NB4 (cell line): ENCODE data around the gene CORIN.

ENCODE experiments used
- DNase-seq: peaks from one replicate; pipeline ENCODE4 v3.0.0; 2010; ENCODE audit warnings: low read depth
- H3K4me3 ChIP-seq: one replicate; pipeline ENCODE4 v1.5.1; 2011; ENCODE audit warnings: mild to moderate bottlenecking, low read depth, low read length, moderate library complexity
- MYC ChIP-seq: IDR thresholded peaks from 2 replicates; pipeline ENCODE4 v1.6.1; 2011; ENCODE audit warnings: low read depth, low read length
- POLR2A ChIP-seq: IDR thresholded peaks from 2 replicates; pipeline ENCODE4 v1.6.1; 2011; ENCODE audit warnings: mild to moderate bottlenecking; ENCODE audit not compliant: insufficient read length; ENCODE audit errors: extremely low read depth
- TF ChIP-seq, protein P1 (sequence below): IDR thresholded peaks from one replicate; pipeline ENCODE4 v1.5.1; 2012; ENCODE audit warnings: low read depth, low read length
- TF ChIP-seq, protein P2 (sequence below): IDR thresholded peaks from 2 replicates; pipeline ENCODE4 v1.6.1; 2011; ENCODE audit warnings: low read depth, low read length

Gene CORIN

DNA sequence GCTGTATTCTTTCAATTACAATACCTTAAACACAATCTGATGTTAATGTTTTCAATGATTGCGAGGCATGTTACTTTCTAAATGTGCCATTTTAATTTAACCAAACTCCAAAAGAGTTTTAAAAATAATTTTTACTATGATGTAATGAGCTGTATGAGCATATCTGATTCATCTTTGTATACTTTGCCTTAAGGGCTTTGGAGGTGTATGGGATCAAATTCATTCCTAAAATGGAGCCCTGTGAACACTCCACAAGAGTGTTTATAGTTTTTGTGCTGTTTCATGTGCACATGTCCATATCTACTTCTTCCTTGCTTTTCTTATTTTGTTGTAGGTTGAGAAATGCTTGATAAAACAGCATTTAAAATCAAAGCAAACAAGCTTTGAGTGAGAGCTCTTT is 270.4 kb downstream of the CORIN start:
- no peak for DNase-seq
- H3K4me3 ChIP-seq: no peak overlapping the region
- TF ChIP-seq, protein P1, sequence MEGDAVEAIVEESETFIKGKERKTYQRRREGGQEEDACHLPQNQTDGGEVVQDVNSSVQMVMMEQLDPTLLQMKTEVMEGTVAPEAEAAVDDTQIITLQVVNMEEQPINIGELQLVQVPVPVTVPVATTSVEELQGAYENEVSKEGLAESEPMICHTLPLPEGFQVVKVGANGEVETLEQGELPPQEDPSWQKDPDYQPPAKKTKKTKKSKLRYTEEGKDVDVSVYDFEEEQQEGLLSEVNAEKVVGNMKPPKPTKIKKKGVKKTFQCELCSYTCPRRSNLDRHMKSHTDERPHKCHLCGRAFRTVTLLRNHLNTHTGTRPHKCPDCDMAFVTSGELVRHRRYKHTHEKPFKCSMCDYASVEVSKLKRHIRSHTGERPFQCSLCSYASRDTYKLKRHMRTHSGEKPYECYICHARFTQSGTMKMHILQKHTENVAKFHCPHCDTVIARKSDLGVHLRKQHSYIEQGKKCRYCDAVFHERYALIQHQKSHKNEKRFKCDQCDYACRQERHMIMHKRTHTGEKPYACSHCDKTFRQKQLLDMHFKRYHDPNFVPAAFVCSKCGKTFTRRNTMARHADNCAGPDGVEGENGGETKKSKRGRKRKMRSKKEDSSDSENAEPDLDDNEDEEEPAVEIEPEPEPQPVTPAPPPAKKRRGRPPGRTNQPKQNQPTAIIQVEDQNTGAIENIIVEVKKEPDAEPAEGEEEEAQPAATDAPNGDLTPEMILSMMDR: no peak
- TF ChIP-seq POLR2A: no peak
- TF ChIP-seq MYC: no peak

DNA sequence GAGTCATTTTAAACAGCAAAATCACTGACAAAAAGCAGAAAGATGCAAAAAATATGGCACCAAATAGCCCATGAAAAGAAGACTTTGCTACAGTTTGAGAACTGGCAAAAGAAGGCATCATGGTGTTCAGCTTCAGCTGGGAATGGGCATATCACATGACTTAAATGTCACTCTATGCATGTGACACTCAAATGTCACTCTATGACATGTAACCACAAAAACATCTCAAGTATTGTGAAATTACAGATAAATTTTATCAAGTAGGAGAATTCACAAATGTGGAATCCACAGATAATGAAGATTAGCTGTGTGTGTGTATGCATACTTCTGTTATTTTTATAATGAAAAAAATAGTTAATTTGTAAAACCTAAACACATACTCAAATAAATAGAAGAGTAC is 270.9 kb downstream of the CORIN start:
- no peak for DNase-seq
- TF ChIP-seq, protein P2, sequence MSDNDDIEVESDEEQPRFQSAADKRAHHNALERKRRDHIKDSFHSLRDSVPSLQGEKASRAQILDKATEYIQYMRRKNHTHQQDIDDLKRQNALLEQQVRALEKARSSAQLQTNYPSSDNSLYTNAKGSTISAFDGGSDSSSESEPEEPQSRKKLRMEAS: no peak
- no peak for TF ChIP-seq MYC
- TF ChIP-seq, protein P1: no peak
- TF ChIP-seq POLR2A: no peak
- no peak overlapping the region for H3K4me3 ChIP-seq

DNA sequence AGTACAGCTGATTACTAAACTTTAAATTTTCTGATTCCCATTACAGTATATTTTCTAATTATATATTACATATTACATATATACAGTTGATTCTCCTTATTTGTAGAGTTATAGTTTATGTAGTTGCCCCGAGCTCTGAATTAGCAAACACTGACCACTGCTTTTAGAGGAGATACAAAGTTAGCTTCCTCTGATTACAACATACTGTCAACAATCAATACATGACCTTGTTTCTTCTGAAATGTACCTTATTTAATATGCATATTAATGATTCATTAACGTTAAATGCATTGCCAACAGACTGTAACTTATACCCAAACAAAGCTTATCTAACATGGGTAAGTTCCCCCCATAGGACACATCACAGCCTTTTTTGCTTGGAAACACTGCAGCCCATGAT is 271.3 kb downstream of the CORIN start:
- no peak for DNase-seq
- H3K4me3 ChIP-seq: no peak overlapping the region
- TF ChIP-seq, protein P1: no peak
- TF ChIP-seq, protein P2: no peak
- TF ChIP-seq MYC: no peak
- TF ChIP-seq POLR2A: no peak

DNA sequence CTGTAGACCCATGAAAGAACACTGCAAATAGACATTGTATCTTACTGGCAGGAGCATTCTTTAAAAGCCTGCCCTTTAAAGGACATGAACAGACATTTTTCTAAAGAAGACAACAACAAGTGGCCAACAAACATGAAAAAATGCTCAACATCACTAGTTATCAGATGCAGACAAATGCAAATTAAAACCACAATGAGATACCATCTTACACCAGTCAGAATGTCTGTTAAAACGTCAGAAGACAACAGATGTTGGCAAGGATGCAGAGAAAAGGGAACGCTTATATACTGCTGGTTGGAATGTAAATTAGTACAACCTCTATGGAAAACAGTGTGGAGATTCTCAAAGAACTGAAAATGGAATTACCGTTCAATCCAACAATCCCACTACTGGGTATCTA is 275.6 kb downstream of the CORIN start:
- DNase-seq: no peak
- H3K4me3 ChIP-seq: no peak overlapping the region
- TF ChIP-seq, protein P1: no peak

DNA sequence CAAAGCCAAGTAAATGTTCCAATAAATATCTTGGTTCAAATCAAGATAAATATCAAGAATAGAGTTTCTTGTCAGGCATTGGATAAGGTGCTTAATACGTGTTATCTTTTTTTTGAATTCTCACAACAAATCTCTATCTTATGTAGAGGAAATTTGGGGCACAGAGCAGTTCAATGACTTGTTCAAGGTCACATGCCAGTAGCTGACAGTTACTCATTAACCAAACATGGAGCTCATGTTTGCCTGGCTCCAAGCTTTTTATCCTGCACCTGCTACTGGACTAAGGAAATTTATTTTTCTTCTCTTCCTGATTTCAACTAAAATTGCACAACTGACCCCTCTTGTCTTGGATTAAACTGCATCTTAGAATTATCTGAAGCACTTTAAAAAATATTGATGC is 276.5 kb downstream of the CORIN start:
- TF ChIP-seq MYC (no peak), POLR2A (no peak)
- TF ChIP-seq, protein P1: no peak
- TF ChIP-seq, protein P2: no peak
- DNase-seq: no peak
- H3K4me3 ChIP-seq: no peak overlapping the region

DNA sequence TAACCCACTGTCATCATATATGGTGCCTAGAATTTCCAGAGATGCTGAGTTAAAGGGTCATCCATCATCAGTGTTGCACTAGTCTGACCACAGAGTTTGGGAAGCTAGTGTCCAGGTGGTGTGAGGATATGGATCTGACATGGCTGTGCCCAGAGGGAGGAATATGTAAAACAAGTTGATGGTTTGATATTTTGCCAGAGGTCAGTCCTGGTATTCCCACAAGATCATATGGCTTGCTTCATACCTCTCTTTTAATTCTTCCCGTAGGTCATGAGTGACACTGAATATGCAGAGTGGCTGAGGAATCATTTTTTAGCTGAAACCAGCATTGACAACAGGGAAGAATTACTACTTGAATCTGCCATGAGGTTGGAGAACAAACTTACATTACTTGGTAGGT is 277.2 kb downstream of the CORIN start:
- no peak overlapping the region for H3K4me3 ChIP-seq
- DNase-seq: no peak
- TF ChIP-seq, protein P1: no peak
- TF ChIP-seq, protein P2: no peak
- TF ChIP-seq POLR2A: no peak
- no peak for TF ChIP-seq MYC
